GM12878 (cell line): ENCODE results near the gene FOXJ3. TPM values are rescaled to one million over a fixed set of nuclear protein-coding genes. Genes with fewer than 3 reads are reported as not detected.

Experiments
- ATAC-seq: fragments of 200-7000 bp; cut with Tn5 transposase; 3 replicates; pipeline ENCODE4 v1.9.1; 2020; ENCODE audit warnings: mild to moderate bottlenecking, moderate library complexity
- BruUV-seq: library from RNA; stranded (reverse); fragments of 400-500 nt; replicated peaks from 2 replicates; lab custom pipeline; 2021; lab: Mats Ljungman, UMichigan
- CTCF ChIA-PET: fragments of 300-600 bp; sonication (Branson Sonifier 250); formaldehyde crosslinking; extraction: SDS; loops from one replicate; lab custom pipeline; 2021; ENCODE audit warnings: inconsistent platforms; lab: Yijun Ruan, JAX
- POLR2A ChIA-PET: fragments of 350-600 bp; formaldehyde crosslinking; extraction: SDS; loops from one replicate; lab custom pipeline; 2021; ENCODE audit warnings: inconsistent platforms; lab: Charles Lee
- RAD21 ChIA-PET: fragments of 300-600 bp; sonication (Branson Sonifier 250); formaldehyde crosslinking; loops from one replicate; lab custom pipeline; 2023; ENCODE audit warnings: antibody characterized with exemption; ENCODE audit not compliant: unreplicated experiment; lab: Charles Lee
- SMC1A ChIA-PET: fragments of 300-600 bp; sonication (Branson Sonifier 250); formaldehyde crosslinking; loops from one replicate; lab custom pipeline; 2023; ENCODE audit not compliant: unreplicated experiment, uncharacterized antibody; lab: Charles Lee
- DNase-seq: peaks from one replicate; pipeline ENCODE4 v3.0.0-alpha.2; 2011; ENCODE audit warnings: low read depth, low spot score
- FAIRE-seq: peaks from 3 replicates; lab custom pipeline; 2011; peaks lifted over from hg19 to GRCh38; lab: Jason Lieb, UNC
- H2AFZ ChIP-seq: 2 replicates; pipeline ENCODE4 v1.6.0; 2011; ENCODE audit warnings: low read depth, low read length, control low read depth; ENCODE audit not compliant: control insufficient read depth
- H3K27ac ChIP-seq: 2 replicates; pipeline ENCODE4 v1.5.1; 2011; ENCODE audit warnings: control low read depth; ENCODE audit not compliant: control insufficient read depth, insufficient read depth
- H3K27me3 ChIP-seq, 2 experiments: replicated peaks in 1 of 2; 2 replicates each; pipeline versions ENCODE4 v1.6.0 to v1.6.1; 2011; ENCODE audit warnings: low read length in 1 of 2; ENCODE audit not compliant: control insufficient read depth in 2 of 2, insufficient read depth in 2 of 2
- H3K36me3 ChIP-seq, 2 experiments: 2 replicates each; pipeline ENCODE4 v1.5.1; 2011; ENCODE audit warnings: low read length in 1 of 2; ENCODE audit not compliant: control insufficient read depth in 2 of 2, insufficient read depth in 2 of 2
- H3K4me1 ChIP-seq: 2 replicates; pipeline ENCODE4 v1.6.1; 2011; ENCODE audit warnings: mild to moderate bottlenecking, low read length, moderate library complexity, mixed read lengths; ENCODE audit not compliant: control insufficient read depth, insufficient read depth
- H3K4me2 ChIP-seq: 2 replicates; pipeline ENCODE4 v1.6.0; 2011; ENCODE audit warnings: control low read depth; ENCODE audit not compliant: control insufficient read depth, insufficient read depth
- H3K4me3 ChIP-seq: fragments of 200-600 bp; sonication (generic); 2 replicates; pipeline ENCODE4 v1.5.1; 2016
- H3K79me2 ChIP-seq: 2 replicates; pipeline ENCODE4 v1.6.0; 2011; ENCODE audit warnings: low read length; ENCODE audit not compliant: control insufficient read depth, insufficient read depth
- H3K9ac ChIP-seq: 2 replicates; pipeline ENCODE4 v1.8.0; 2011; ENCODE audit warnings: low read length, control low read depth, mixed read lengths; ENCODE audit not compliant: control insufficient read depth, insufficient read depth
- H3K9me3 ChIP-seq: replicated peaks from 3 replicates; pipeline ENCODE4 v1.5.1; 2011; ENCODE audit warnings: mild to moderate bottlenecking, low read length; ENCODE audit not compliant: control insufficient read depth, insufficient read depth
- H4K20me1 ChIP-seq: 2 replicates; pipeline ENCODE4 v1.6.0; 2011; ENCODE audit not compliant: control insufficient read depth, insufficient read depth
- CREM ChIP-seq: IDR thresholded peaks from 2 replicates; pipeline ENCODE4 v1.6.1; 2014; ENCODE audit warnings: antibody characterized with exemption, low read depth
- ETV6 ChIP-seq, 2 experiments: fragments of 450-650 bp in 1 of 2; IDR thresholded peaks in 1 of 2; conservative IDR thresholded peaks in 1 of 2; 2 replicates each; pipeline ENCODE4 v1.6.1; 2014; ENCODE audit warnings: antibody characterized with exemption in 1 of 2, borderline replicate concordance in 1 of 2, low read depth in 1 of 2, mild to moderate bottlenecking in 1 of 2, moderate library complexity in 1 of 2
- HCFC1 ChIP-seq: fragments of 150-350 bp; IDR thresholded peaks from 2 replicates; pipeline ENCODE4 v1.6.1; 2014; ENCODE audit warnings: low read length
- LARP7 ChIP-seq: fragments of 450-650 bp; IDR thresholded peaks from 2 replicates; pipeline ENCODE4 v1.6.1; 2017; ENCODE audit warnings: mild to moderate bottlenecking
- MXI1 ChIP-seq: fragments of 150-350 bp; IDR thresholded peaks from 2 replicates; pipeline ENCODE4 v1.6.1; 2011; ENCODE audit warnings: low read depth, mild to moderate bottlenecking, inconsistent platforms, low read length, improper control_type of control experiment
- NFIC ChIP-seq: IDR thresholded peaks from 2 replicates; pipeline ENCODE4 v1.6.1; 2012; ENCODE audit warnings: low read depth, mild to moderate bottlenecking, inconsistent platforms, low read length, moderate library complexity
- POLR2A ChIP-seq: IDR thresholded peaks from 2 replicates; pipeline ENCODE4 v1.6.1; 2011; ENCODE audit warnings: low read depth, mild to moderate bottlenecking, low read length
- SMAD1 ChIP-seq: fragments of 450-650 bp; IDR thresholded peaks from 2 replicates; pipeline ENCODE4 v1.6.1; 2018; ENCODE audit warnings: mild to moderate bottlenecking, low read depth; ENCODE audit not compliant: partially characterized antibody
- SMC3 ChIP-seq: IDR thresholded peaks from 2 replicates; pipeline ENCODE4 v1.6.1; 2011; ENCODE audit warnings: low read length, improper control_type of control experiment, borderline replicate concordance
- SREBF1 ChIP-seq: IDR thresholded peaks from 2 replicates; pipeline ENCODE4 v1.6.1; 2012; ENCODE audit warnings: mild to moderate bottlenecking, low read length
- SRF ChIP-seq, 2 experiments: IDR thresholded peaks; 2 replicates each; pipeline ENCODE4 v1.6.1; 2011; ENCODE audit warnings: low read depth in 2 of 2, low read length in 2 of 2, mild to moderate bottlenecking in 1 of 2, moderate library complexity in 1 of 2
- SUZ12 ChIP-seq: fragments of 200-600 bp; sonication (generic); IDR thresholded peaks from one replicate; pipeline ENCODE4 v1.6.1; 2018; ENCODE audit warnings: antibody characterized with exemption, mild to moderate bottlenecking; ENCODE audit not compliant: unreplicated experiment
- TCF12 ChIP-seq: IDR thresholded peaks from 2 replicates; pipeline ENCODE4 v1.6.1; 2011; ENCODE audit warnings: low read depth, mild to moderate bottlenecking, low read length
- YBX1 ChIP-seq: fragments of 450-650 bp; IDR thresholded peaks from 2 replicates; pipeline ENCODE4 v1.6.1; 2016; ENCODE audit warnings: antibody characterized with exemption
- ZBED1 ChIP-seq: IDR thresholded peaks from 2 replicates; pipeline ENCODE4 v1.6.1; 2016; ENCODE audit warnings: borderline replicate concordance
- ZBTB33 ChIP-seq: fragments of 450-650 bp; IDR thresholded peaks from 2 replicates; pipeline ENCODE4 v1.6.1; 2017; ENCODE audit warnings: mild to moderate bottlenecking
- WGBS: methylation state at CpG from one replicate; pipeline ENCODE4 v1.1.6; 2016; ENCODE audit warnings: low lambda C conversion rate; ENCODE audit not compliant: insufficient replicate concordance, insufficient coverage; ENCODE audit errors: missing lambda C conversion rate; 5-methylcytosine and 5-hydroxymethylcytosine counted together
- in situ Hi-C: fragments of 300-500 bp; cut with MboI; formaldehyde crosslinking; loops from 9 replicates; pipeline ENCODE4 v1.14.3; 2018; ENCODE audit warnings: mixed read lengths
- intact Hi-C: fragments of 100-400 bp; cut with micrococcal nuclease; formaldehyde crosslinking; loops from one replicate; pipeline ENCODE4 v1.14.2; 2022; ENCODE audit not compliant: unreplicated experiment
- polyA plus RNA-seq, 11 experiments: library from polyadenylated mRNA; depleted of rRNA in 4 of 11; unstranded in 6 of 11; stranded (reverse) in 5 of 11; fragments of >200 nt; fragmentation: Nextera tagmentation in 4 of 11; fragmentation: Illumina TruSeq in 1 of 11; extraction: Ambion mirVana in 4 of 11; extraction: Trizol in 1 of 11; gene quantifications; 1 replicate in 1 of 11; 2 replicates in 10 of 11; pipeline versions ENCODE4 v1.2.1 to v1.2.3, GENCODE V29; 2011 to 2016; ENCODE audit warnings: inconsistent platforms in 2 of 11, missing spikeins in 2 of 11, low read depth in 1 of 11
- total RNA-seq, 4 experiments: library from RNA; depleted of rRNA in 3 of 4; stranded (reverse); fragments of >200 nt in 3 of 4; fragmentation: Illumina TruSeq in 1 of 4; extraction: Trizol in 1 of 4; gene quantifications; 2 replicates each; pipeline versions ENCODE4 v1.2.1 to v1.2.3, GENCODE V29; 2013 to 2021

FOXJ3 gene
- total and polyA plus RNA-seq, 10 of the 15 experiments (the other 5 are each of a cell fraction or from before 2014, with no cell fraction given) = 9.5 to 54.2 (median 24.7) TPM

- intact Hi-C loops (no loop called here), in situ Hi-C loops (no loop called here)
- SMC1A ChIA-PET = interaction anchor here (0.5 to 1.0 kb wide), 2 partner anchors 9 to 12 kb away, joined by 3 read pairs; no protein-coding TSS in a partner anchor
- Histone ChIP-seq H3K27ac (no peak overlapping the region), H3K79me2 (no peaks in the 10 kb centered on the region), H3K4me2 (no peak overlapping the region), H3K9me3 (no peaks in the 10 kb centered on the region), H3K4me1 (no peaks in the 10 kb centered on the region), H3K9ac (no peak overlapping the region), H2AFZ (no peak overlapping the region), H4K20me1 (no peaks in the 10 kb centered on the region), H3K36me3 (no peaks in the 10 kb centered on the region), H3K27me3 (no peaks in the 10 kb centered on the region; a peak in 1 of 4 replicates), H3K4me3 (no peak overlapping the region)
- DNase-seq = no peak
- CTCF ChIA-PET = interaction anchor here (1.0 kb wide), 2 partner anchors 12 to 38 kb away, joined by 3 to 4 read pairs; no protein-coding TSS in a partner anchor
- WGBS = 25% methylated on average over 3 of the region's 3 CpGs
- no peak for TF ChIP-seq ZBTB33
- no peak for TF ChIP-seq ZBED1
- TF ChIP-seq YBX1 = no peak
- no peak for TF ChIP-seq SRF (IDR thresholded peaks at IDR 0.05; ENCODE audit: low read depth in 2 of 2, low read length in 2 of 2)
- TF ChIP-seq SREBF1 = no peak
- no peak for TF ChIP-seq TCF12
- TF ChIP-seq HCFC1 = no peak
- TF ChIP-seq LARP7 = no peak
- TF ChIP-seq SUZ12 = no peak
- TF ChIP-seq SMC3 = no peak
- no peak for TF ChIP-seq MXI1
- TF ChIP-seq POLR2A = no peak
- TF ChIP-seq ETV6 (conservative IDR thresholded peaks at IDR 0.05 in 1 of 2, IDR thresholded peaks at IDR 0.05 in 1 of 2; ENCODE audit: borderline replicate concordance in 1 of 2, low read depth in 1 of 2) = no peak
- no peak for TF ChIP-seq SMAD1
- no peak for TF ChIP-seq NFIC
- no peak for TF ChIP-seq CREM
- no TSS peak for BruUV-seq
- RAD21 ChIA-PET = no interaction called here
- no peak for FAIRE-seq
- no peak for ATAC-seq
- POLR2A ChIA-PET = no interaction called here
These were observed 199.6 kb downstream of the FOXJ3 start for GRCh38 chr1:42135426-42135825.
